Stimulated activated CD8-positive, alpha-beta memory T cell treated with anti-CD3 and anti-CD28 coated beads, Interleukin-4, amount 100 ng/mL, for 4 hours (primary cell): ENCODE data around the gene GLA.
A peak's percentile ranks its signal among the peaks of the same experiment; 100 is the strongest.

Experiments
- DNase-seq, 2 donors: peaks; one replicate each; pipeline ENCODE4 v3.0.0-alpha.2; 2020; ENCODE audit warnings: low read depth in 2 of 2, low spot score in 1 of 2

GLA gene

GRCh38 chrX:101407748-101408531 lies at the start of gene GLA, which contains the start of gene HNRNPH2:
GLA (minus strand) TSS chrX:101407925; CDS start chrX:101407903, 22 bp downstream.
HNRNPH2 (plus strand) TSS chrX:101408222; CDS start chrX:101411989, 3,767 bp downstream.
- peak; percentile 69 to 74 for DNase-seq

GRCh38 chrX:101452056-101452455 lies 44.3 kb upstream of the GLA start:
- no peak for DNase-seq

GRCh38 chrX:101450961-101451360 lies 43.2 kb upstream of the GLA start:
- DNase-seq, result no peak

GRCh38 chrX:101450085-101450484 lies 42.4 kb upstream of the GLA start:
- no peak for DNase-seq

- DNase-seq, result no peak
Observed at GRCh38 chrX:101449279-101449678, 41.6 kb upstream of the GLA start.

GRCh38 chrX:101442085-101442484 lies 34.4 kb upstream of the GLA start:
- DNase-seq, result no peak

- DNase-seq, result no peak
Observed at GRCh38 chrX:101430457-101431078, 22.8 kb upstream of the GLA start.

GRCh38 chrX:101429934-101430333 lies 22.2 kb upstream of the GLA start:
- no peak for DNase-seq

GRCh38 chrX:101427954-101428353 lies 20.2 kb upstream of the GLA start:
- DNase-seq, result no peak

- DNase-seq, result no peak
Observed at GRCh38 chrX:101419489-101419888, 11.8 kb upstream of the GLA start.

- no peak for DNase-seq
Observed at GRCh38 chrX:101417981-101418841, 10.5 kb upstream of the GLA start.

GRCh38 chrX:101417190-101417589 lies 9.5 kb upstream of the GLA start:
- no peak for DNase-seq

GRCh38 chrX:101416691-101417090 lies 9.0 kb upstream of the GLA start:
- DNase-seq, result no peak

- no peak for DNase-seq
Observed at GRCh38 chrX:101415180-101416145, 7.7 kb upstream of the GLA start.

- DNase-seq, result no peak
Observed at GRCh38 chrX:101411984-101412383, 4.3 kb upstream of the GLA start.

- DNase-seq, result no peak
Observed at GRCh38 chrX:101410461-101410860, 2.7 kb upstream of the GLA start.

- no peak for DNase-seq
Observed at GRCh38 chrX:101409043-101409442, 1.3 kb upstream of the GLA start.

GRCh38 chrX:101408532-101408841 lies 762 bp upstream of the GLA start:
- DNase-seq, result no peak

- no peak for DNase-seq
Observed at GRCh38 chrX:101407167-101407747, 468 bp downstream of the GLA start.

- no peak for DNase-seq
Observed at GRCh38 chrX:101399825-101400224, 7.9 kb downstream of the GLA start.
